ENCODE data around the gene TRAF3. TPM values are rescaled to one million over a fixed set of nuclear protein-coding genes. Genes with fewer than 3 reads are reported as not detected.

The TRAF3 gene
- total and polyA plus RNA-seq, 4 donors = 2.1 to 12.0 (median 5.2) TPM

DNA sequence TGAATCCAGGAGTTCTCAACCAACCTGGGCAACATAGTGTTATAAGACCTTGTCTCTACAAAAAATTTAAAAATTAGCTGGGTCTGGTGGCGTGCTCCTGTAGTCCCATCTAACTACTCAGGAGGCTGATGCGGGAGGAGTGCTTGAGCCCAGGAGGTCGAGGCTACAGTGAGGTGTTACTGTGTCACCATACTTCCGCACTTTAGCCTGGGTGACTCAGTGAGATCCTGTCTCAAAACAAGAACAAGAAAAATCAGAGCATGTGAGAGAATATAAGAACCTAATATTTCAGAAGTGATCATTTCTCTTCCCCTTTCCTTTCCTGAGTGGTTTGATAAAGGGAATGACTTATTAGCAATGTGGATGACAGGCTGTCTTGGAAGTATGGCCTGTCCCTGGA lies 9.5 kb downstream of the TRAF3 start:
- H3K4me1 ChIP-seq (ENCODE audit: control insufficient read depth in 4 of 4, insufficient read depth in 4 of 4, low read length in 3 of 4) = no peaks in the 10 kb centered on the region
- no peak overlapping the region for H3K4me3 ChIP-seq (ENCODE audit: low read depth in 1 of 3, low read length in 3 of 3)
- H3K27me3 ChIP-seq (ENCODE audit: control insufficient read depth in 4 of 4, insufficient read depth in 4 of 4, low read length in 3 of 4) = no peaks in the 10 kb centered on the region
- no peak for DNase-seq (ENCODE audit: low spot score)
- H3K9ac ChIP-seq (ENCODE audit: low read depth in 1 of 2, low read length in 2 of 2) = no peak overlapping the region
- 89% methylated on average over 4 of the region's 4 CpGs for WGBS
- no peaks in the 10 kb centered on the region for H3K36me3 ChIP-seq (ENCODE audit: control insufficient read depth in 4 of 4, insufficient read depth in 3 of 4, low read depth in 1 of 4, low read length in 3 of 4)
- TF ChIP-seq FOXA1 (IDR thresholded peaks at IDR 0.05) (no peak), JUND (IDR thresholded peaks at IDR 0.05) (no peak), SP1 (IDR thresholded peaks at IDR 0.05) (no peak)
- TF ChIP-seq, protein P1, sequence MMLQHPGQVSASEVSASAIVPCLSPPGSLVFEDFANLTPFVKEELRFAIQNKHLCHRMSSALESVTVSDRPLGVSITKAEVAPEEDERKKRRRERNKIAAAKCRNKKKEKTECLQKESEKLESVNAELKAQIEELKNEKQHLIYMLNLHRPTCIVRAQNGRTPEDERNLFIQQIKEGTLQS (IDR thresholded peaks at IDR 0.05) = no peak
- TF ChIP-seq, protein P2, sequence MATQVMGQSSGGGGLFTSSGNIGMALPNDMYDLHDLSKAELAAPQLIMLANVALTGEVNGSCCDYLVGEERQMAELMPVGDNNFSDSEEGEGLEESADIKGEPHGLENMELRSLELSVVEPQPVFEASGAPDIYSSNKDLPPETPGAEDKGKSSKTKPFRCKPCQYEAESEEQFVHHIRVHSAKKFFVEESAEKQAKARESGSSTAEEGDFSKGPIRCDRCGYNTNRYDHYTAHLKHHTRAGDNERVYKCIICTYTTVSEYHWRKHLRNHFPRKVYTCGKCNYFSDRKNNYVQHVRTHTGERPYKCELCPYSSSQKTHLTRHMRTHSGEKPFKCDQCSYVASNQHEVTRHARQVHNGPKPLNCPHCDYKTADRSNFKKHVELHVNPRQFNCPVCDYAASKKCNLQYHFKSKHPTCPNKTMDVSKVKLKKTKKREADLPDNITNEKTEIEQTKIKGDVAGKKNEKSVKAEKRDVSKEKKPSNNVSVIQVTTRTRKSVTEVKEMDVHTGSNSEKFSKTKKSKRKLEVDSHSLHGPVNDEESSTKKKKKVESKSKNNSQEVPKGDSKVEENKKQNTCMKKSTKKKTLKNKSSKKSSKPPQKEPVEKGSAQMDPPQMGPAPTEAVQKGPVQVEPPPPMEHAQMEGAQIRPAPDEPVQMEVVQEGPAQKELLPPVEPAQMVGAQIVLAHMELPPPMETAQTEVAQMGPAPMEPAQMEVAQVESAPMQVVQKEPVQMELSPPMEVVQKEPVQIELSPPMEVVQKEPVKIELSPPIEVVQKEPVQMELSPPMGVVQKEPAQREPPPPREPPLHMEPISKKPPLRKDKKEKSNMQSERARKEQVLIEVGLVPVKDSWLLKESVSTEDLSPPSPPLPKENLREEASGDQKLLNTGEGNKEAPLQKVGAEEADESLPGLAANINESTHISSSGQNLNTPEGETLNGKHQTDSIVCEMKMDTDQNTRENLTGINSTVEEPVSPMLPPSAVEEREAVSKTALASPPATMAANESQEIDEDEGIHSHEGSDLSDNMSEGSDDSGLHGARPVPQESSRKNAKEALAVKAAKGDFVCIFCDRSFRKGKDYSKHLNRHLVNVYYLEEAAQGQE (IDR thresholded peaks at IDR 0.05) = no peak
- no peak overlapping the region for H3K27ac ChIP-seq (ENCODE audit: low read depth in 1 of 2, low read length in 2 of 2)
- H3K9me3 ChIP-seq (ENCODE audit: control insufficient read depth in 4 of 4, low read length in 3 of 4) = no peaks in the 10 kb centered on the region

DNA sequence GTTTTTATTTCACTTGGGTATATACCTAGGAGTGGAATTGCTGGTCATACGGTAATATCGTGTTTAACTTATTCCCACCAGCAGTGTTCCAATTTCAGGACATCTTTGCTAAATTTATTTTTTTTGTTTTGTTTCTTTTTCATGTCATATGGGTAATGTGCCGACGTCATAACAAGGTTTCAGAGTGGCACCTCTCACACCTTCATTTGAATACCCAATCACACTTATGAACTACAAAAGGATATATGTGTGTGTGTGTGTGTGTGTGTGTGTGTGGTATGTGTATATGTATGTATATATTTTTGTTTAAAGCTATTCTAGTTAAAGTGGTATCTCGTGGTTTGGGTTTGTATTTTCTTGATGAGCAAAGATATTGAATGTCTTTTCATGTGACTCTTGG lies 12.1 kb downstream of the TRAF3 start:
- H3K9me3 ChIP-seq (ENCODE audit: control insufficient read depth in 4 of 4, low read length in 3 of 4) = no peaks in the 10 kb centered on the region
- TF ChIP-seq JUND (IDR thresholded peaks at IDR 0.05) (no peak), FOXA1 (IDR thresholded peaks at IDR 0.05) (no peak), SP1 (IDR thresholded peaks at IDR 0.05) (no peak), HNF4G (IDR thresholded peaks at IDR 0.05) (no peak)
- TF ChIP-seq, protein P3, sequence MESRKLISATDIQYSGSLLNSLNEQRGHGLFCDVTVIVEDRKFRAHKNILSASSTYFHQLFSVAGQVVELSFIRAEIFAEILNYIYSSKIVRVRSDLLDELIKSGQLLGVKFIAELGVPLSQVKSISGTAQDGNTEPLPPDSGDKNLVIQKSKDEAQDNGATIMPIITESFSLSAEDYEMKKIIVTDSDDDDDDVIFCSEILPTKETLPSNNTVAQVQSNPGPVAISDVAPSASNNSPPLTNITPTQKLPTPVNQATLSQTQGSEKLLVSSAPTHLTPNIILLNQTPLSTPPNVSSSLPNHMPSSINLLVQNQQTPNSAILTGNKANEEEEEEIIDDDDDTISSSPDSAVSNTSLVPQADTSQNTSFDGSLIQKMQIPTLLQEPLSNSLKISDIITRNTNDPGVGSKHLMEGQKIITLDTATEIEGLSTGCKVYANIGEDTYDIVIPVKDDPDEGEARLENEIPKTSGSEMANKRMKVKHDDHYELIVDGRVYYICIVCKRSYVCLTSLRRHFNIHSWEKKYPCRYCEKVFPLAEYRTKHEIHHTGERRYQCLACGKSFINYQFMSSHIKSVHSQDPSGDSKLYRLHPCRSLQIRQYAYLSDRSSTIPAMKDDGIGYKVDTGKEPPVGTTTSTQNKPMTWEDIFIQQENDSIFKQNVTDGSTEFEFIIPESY (IDR thresholded peaks at IDR 0.05) = no peak
- H3K27me3 ChIP-seq (ENCODE audit: control insufficient read depth in 4 of 4, insufficient read depth in 4 of 4, low read length in 3 of 4) = no peaks in the 10 kb centered on the region
- 94% methylated on average over 5 of the region's 5 CpGs for WGBS
- H3K4me1 ChIP-seq (ENCODE audit: control insufficient read depth in 4 of 4, insufficient read depth in 4 of 4, low read length in 3 of 4) = peaks cover 0 to under 1% (median 0%) of the 10 kb centered on the region in 4 donors
- DNase-seq (ENCODE audit: low spot score) = no peak
- no peak overlapping the region for H3K9ac ChIP-seq (ENCODE audit: low read depth in 1 of 2, low read length in 2 of 2)
- H3K36me3 ChIP-seq (ENCODE audit: control insufficient read depth in 4 of 4, insufficient read depth in 3 of 4, low read depth in 1 of 4, low read length in 3 of 4) = no peaks in the 10 kb centered on the region
- H3K4me3 ChIP-seq (ENCODE audit: low read depth in 1 of 3, low read length in 3 of 3) = no peak overlapping the region
- H3K27ac ChIP-seq (ENCODE audit: low read depth in 1 of 2, low read length in 2 of 2) = no peak overlapping the region

DNA sequence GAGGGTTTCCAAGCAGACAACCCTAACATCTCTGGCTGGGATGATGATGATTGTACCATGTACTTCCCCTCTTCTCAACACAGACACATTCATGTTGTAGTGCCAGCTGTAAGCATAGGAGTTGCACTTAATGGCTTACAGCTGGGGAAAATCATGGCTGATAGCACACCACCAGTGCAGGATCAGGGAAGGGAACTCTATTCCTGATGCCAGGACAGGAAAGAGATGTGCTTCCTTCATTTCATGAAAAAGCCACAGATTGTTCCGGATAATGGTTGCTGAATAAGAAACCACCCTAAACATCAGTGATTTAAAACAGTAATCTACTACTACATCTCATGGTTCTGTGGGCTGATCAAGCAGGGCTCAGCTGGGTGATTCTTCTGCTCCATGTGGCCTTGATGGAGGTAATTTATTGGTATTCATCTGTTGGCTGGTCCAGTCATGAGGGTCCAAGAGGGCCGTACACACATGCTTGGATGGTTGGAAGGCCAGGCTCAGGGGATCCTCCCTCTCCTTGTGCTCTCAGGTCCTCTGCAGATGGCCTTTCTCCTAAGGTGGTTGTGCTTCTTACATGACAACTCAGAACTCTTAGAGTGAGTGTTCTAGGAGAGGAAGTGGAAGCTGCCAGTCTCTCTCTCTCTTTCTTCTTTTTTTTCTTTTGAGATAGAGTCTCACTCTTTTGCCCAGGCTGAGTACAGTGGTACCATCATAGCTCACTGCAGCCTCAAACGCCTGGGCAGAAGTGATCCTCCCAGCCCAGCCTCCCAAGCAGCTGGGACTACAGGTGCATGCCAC lies 16.5 kb downstream of the TRAF3 start:
- peaks cover 2 to 10% (median 7%) of the 10 kb centered on the region in 4 donors for H3K4me1 ChIP-seq (ENCODE audit: control insufficient read depth in 4 of 4, insufficient read depth in 4 of 4, low read length in 3 of 4)
- H3K36me3 ChIP-seq (ENCODE audit: control insufficient read depth in 4 of 4, insufficient read depth in 3 of 4, low read depth in 1 of 4, low read length in 3 of 4) = no peaks in the 10 kb centered on the region
- H3K27ac ChIP-seq (ENCODE audit: low read depth in 1 of 2, low read length in 2 of 2) = peak overlapping the region in 1 of 2 donors; percentile 81
- H3K9ac ChIP-seq (ENCODE audit: low read depth in 1 of 2, low read length in 2 of 2) = no peak overlapping the region
- DNase-seq (ENCODE audit: low spot score) = no peak
- H3K27me3 ChIP-seq (ENCODE audit: control insufficient read depth in 4 of 4, insufficient read depth in 4 of 4, low read length in 3 of 4) = no peaks in the 10 kb centered on the region
- no peak overlapping the region for H3K4me3 ChIP-seq (ENCODE audit: low read depth in 1 of 3, low read length in 3 of 3)
- 97% methylated on average over 3 of the region's 3 CpGs for WGBS
- H3K9me3 ChIP-seq (ENCODE audit: control insufficient read depth in 4 of 4, low read length in 3 of 4) = no peaks in the 10 kb centered on the region
- TF ChIP-seq, protein P3 (IDR thresholded peaks at IDR 0.05) = no peak
- TF ChIP-seq FOXA1 (IDR thresholded peaks at IDR 0.05) (no peak), HNF4A (conservative IDR thresholded peaks at IDR 0.05) (no peak), YY1 (IDR thresholded peaks at IDR 0.05) (no peak)
- TF ChIP-seq, protein P2 (IDR thresholded peaks at IDR 0.05) = no peak
- TF ChIP-seq, protein P4, sequence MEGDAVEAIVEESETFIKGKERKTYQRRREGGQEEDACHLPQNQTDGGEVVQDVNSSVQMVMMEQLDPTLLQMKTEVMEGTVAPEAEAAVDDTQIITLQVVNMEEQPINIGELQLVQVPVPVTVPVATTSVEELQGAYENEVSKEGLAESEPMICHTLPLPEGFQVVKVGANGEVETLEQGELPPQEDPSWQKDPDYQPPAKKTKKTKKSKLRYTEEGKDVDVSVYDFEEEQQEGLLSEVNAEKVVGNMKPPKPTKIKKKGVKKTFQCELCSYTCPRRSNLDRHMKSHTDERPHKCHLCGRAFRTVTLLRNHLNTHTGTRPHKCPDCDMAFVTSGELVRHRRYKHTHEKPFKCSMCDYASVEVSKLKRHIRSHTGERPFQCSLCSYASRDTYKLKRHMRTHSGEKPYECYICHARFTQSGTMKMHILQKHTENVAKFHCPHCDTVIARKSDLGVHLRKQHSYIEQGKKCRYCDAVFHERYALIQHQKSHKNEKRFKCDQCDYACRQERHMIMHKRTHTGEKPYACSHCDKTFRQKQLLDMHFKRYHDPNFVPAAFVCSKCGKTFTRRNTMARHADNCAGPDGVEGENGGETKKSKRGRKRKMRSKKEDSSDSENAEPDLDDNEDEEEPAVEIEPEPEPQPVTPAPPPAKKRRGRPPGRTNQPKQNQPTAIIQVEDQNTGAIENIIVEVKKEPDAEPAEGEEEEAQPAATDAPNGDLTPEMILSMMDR (IDR thresholded peaks at IDR 0.05; ENCODE audit: low read depth, low read length, missing input control) = no peak
- TF ChIP-seq, protein P1 (IDR thresholded peaks at IDR 0.05) = no peak

Data from liver (tissue), 9 donors.